Kidney (tissue), 14 donors: ENCODE data around the gene ZDHHC3. TPM values are rescaled to one million over a fixed set of nuclear protein-coding genes. Genes with fewer than 3 reads are reported as not detected.
"Not testable (repeated sequence)": the region's sequence is repeated elsewhere in the genome, so short reads cannot be mapped to it uniquely, and the experiment has no call there.

Experiments used
- DNase-seq, 5 donors: peaks; one replicate each; pipeline ENCODE4 v3.0.0-alpha.2; 2013 to 2020
- FAIRE-seq: peaks from 2 replicates; lab custom pipeline; 2012; peaks lifted over from hg19 to GRCh38; lab: Jason Lieb, UNC
- H3K27ac ChIP-seq, 2 donors: one replicate each; pipeline ENCODE4 v1.7.0; 2013; ENCODE audit warnings: low read depth in 2 of 2, low read length in 2 of 2, inconsistent platforms in 1 of 2
- H3K27me3 ChIP-seq: one replicate; pipeline ENCODE4 v1.7.1; 2013; ENCODE audit warnings: low read length, inconsistent platforms; ENCODE audit not compliant: control insufficient read depth, insufficient read depth
- H3K36me3 ChIP-seq, 3 donors: one replicate each; pipeline versions ENCODE4 v1.7.0 to v1.7.1; 2013; ENCODE audit warnings: low read length in 3 of 3, control low read depth in 1 of 3, inconsistent platforms in 1 of 3; ENCODE audit not compliant: insufficient read depth in 3 of 3, control insufficient read depth in 2 of 3
- H3K4me1 ChIP-seq, 3 donors: one replicate each; pipeline versions ENCODE4 v1.7.0 to v1.7.1; 2013; ENCODE audit warnings: low read length in 3 of 3, inconsistent platforms in 1 of 3, low read depth in 1 of 3; ENCODE audit not compliant: control insufficient read depth in 2 of 3, insufficient read depth in 2 of 3
- H3K4me3 ChIP-seq, 3 donors: one replicate each; pipeline versions ENCODE4 v1.7.0 to v1.8.1; 2013; ENCODE audit warnings: low read length in 3 of 3, control low read depth in 1 of 3, inconsistent platforms in 1 of 3
- H3K9ac ChIP-seq, 3 donors: one replicate each; pipeline versions ENCODE4 v1.7.0 to v1.7.1; 2013; ENCODE audit warnings: low read length in 3 of 3, control low read depth in 1 of 3, inconsistent platforms in 1 of 3
- H3K9me3 ChIP-seq, 3 donors: one replicate each; pipeline versions ENCODE4 v1.7.0 to v1.7.1; 2013; ENCODE audit warnings: low read length in 3 of 3, control low read depth in 1 of 3, inconsistent platforms in 1 of 3; ENCODE audit not compliant: control insufficient read depth in 2 of 3, insufficient read depth in 1 of 3
- intact Hi-C: fragments of 100-400 bp; cut with DNase I; formaldehyde crosslinking; loops from one replicate; pipeline ENCODE4 v1.11.1; 2022
- polyA plus RNA-seq: library from polyadenylated mRNA; stranded (reverse); fragments of 350-450 nt; fragmentation: Illumina TruSeq; extraction: RNeasy Lipid Tissue Mini Kit (QIAGEN cat#74804); gene quantifications from one replicate; pipeline ENCODE4 v1.2.3, GENCODE V29; 2014; ENCODE audit warnings: low read depth, low replicate concordance; ENCODE audit not compliant: insufficient read depth
- total RNA-seq: library from RNA; stranded (reverse); fragmentation: NEBNext Ultra II Directional; extraction: Animal tissue kit (Norgen Biotek cat#: 25700); gene quantifications from one replicate; pipeline ENCODE4 v1.2.1, GENCODE V29; 2021
- TF ChIP-seq, protein P1 (sequence below): IDR thresholded peaks from 3 replicates; pipeline ENCODE4 v1.5.1; 2012; ENCODE audit warnings: mild to moderate bottlenecking, moderate library complexity, borderline replicate concordance; ENCODE audit not compliant: insufficient read depth; ENCODE audit errors: extremely low read depth
- donor health status: control.
- donor health status: control.
- donor health status: control.
- donor health status: control.
- donor health status: control.
- donor health status: DM: yes; HTN: yes; CAD: no.
- donor health status: Normal renal cell carcinoma (clear cell type).

ZDHHC3 gene
- total and polyA plus RNA-seq, 2 donors from 2014 or later, result 60.2 to 71.5 TPM

DNA sequence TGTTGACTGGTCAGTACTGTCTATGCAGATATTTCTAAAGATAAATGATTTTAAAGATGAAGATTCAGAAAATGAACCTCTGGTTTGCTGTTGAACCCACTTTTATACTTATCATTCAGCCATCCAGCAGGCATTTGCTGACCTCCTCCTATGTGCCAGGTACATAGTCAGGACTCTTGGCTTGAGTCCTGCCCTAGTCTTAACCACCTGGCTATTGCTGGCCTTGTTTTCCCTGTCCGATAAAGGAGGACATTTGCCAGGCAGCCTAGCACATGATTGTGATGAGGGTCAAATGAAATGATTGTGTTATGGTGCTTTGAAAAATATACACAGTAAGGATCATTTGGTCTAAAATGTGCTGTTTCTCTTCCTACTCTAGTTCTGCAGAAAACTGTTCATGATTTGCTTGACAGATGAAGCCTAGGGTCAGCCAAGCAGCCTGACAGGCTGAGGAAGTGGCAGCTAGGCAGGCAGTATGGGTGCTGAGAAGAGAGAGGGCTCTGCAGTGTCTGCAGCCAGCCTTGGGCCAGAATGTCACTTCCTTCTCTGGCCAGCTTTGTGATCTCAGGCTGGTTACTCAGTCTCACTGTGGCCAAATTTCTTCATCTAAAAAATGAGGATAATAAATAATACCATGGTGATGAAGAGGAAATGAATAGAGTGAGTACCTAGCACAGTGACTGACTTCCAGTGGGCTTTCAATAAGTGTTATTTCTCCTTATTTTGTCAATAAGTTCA lies 13.8 kb upstream of the ZDHHC3 start:
- DNase-seq (no peak), FAIRE-seq (no peak)
- Histone ChIP-seq H3K9ac (no peak overlapping the region), H3K27me3 (no peaks in the 10 kb centered on the region), H3K36me3 (peaks cover 0 to 14% (median 13%) of the 10 kb centered on the region in 3 donors), H3K4me1 (peaks cover 0 to 7% (median 4%) of the 10 kb centered on the region in 3 donors), H3K4me3 (no peak overlapping the region), H3K27ac (no peak overlapping the region), H3K9me3 (no peaks in the 10 kb centered on the region)
- TF ChIP-seq, protein P1, sequence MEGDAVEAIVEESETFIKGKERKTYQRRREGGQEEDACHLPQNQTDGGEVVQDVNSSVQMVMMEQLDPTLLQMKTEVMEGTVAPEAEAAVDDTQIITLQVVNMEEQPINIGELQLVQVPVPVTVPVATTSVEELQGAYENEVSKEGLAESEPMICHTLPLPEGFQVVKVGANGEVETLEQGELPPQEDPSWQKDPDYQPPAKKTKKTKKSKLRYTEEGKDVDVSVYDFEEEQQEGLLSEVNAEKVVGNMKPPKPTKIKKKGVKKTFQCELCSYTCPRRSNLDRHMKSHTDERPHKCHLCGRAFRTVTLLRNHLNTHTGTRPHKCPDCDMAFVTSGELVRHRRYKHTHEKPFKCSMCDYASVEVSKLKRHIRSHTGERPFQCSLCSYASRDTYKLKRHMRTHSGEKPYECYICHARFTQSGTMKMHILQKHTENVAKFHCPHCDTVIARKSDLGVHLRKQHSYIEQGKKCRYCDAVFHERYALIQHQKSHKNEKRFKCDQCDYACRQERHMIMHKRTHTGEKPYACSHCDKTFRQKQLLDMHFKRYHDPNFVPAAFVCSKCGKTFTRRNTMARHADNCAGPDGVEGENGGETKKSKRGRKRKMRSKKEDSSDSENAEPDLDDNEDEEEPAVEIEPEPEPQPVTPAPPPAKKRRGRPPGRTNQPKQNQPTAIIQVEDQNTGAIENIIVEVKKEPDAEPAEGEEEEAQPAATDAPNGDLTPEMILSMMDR, result no peak
- intact Hi-C loops, result no loop called here

DNA sequence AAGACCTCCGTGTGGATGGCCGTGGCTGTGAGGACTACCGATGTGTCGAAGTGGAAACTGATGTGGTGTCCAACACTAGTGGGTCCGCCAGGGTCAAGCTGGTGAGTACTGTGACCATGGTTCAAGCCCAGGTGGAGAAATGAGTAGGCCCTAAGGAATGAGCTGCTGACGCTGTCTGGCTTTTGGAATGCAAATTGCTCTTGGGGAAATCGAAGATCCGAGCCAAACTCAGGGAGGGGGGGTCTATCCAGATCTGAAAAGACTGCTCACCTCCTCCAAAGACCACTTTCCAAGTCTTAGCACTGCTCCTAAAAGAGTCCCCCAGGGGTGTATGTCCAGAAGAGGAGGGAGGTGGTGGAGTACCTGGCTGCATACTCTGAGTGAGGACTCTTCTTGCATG lies 13.2 kb upstream of the ZDHHC3 start:
- Histone ChIP-seq H3K27ac (no peak overlapping the region), H3K9me3 (no peaks in the 10 kb centered on the region), H3K4me1 (peaks cover 0 to 6% (median 4%) of the 10 kb centered on the region in 3 donors), H3K36me3 (peaks cover 0 to 14% (median 13%) of the 10 kb centered on the region in 3 donors), H3K9ac (no peak overlapping the region), H3K4me3 (no peak overlapping the region), H3K27me3 (no peaks in the 10 kb centered on the region)
- FAIRE-seq (no peak), DNase-seq (no peak)
- TF ChIP-seq, protein P1, result no peak
- intact Hi-C loops, result no loop called here

DNA sequence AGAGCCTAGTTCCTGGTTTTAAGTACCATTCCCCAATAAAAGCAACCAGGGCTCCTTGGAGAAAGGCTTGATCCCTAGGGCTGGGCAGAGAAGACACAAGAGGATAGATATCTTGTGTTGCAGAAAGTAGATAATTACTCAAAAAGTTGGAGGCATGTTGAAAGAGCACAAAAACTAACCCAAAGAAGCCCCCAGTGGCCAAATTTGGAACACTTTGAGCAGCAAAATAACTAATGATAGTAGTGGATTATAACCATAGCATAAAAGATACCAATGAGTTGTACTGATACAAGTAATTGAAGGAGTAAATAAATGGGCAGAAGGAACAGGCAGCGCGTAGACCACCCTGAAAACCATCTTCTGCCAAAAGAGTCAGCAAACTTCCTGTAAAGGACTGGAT lies 12.1 kb upstream of the ZDHHC3 start:
- Histone ChIP-seq H3K4me1 (peaks cover 0 to 3% (median 3%) of the 10 kb centered on the region in 3 donors), H3K27me3 (no peaks in the 10 kb centered on the region), H3K9ac (no peak overlapping the region), H3K9me3 (no peaks in the 10 kb centered on the region), H3K4me3 (no peak overlapping the region), H3K27ac (no peak overlapping the region), H3K36me3 (peaks cover 0 to 14% (median 13%) of the 10 kb centered on the region in 3 donors)
- FAIRE-seq (no peak), DNase-seq (no peak)
- TF ChIP-seq, protein P1, result no peak
- intact Hi-C loops, result no loop called here

DNA sequence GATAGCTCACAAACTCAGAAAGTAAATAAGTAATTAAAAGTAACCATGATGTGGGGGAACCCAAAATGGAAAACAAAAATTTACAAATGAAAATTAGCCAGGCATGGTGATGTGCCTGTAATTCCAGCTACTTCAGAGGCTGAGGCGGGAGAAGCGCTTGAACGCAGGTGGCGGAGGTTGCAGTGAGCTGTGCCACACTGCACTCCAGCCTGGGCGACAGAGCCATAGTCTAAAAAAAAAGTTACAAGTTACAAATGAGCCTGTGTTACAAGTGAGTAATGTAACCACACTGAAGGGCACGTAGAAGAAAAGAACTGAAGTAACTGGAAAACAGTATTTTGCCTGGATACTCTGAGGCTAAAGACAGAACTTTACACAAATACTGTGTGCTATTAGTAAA lies 11.4 kb upstream of the ZDHHC3 start:
- Histone ChIP-seq H3K27ac (no peak overlapping the region), H3K9ac (no peak overlapping the region), H3K4me1 (peaks cover 0 to 9% (median 6%) of the 10 kb centered on the region in 3 donors), H3K36me3 (peaks cover 0 to 14% (median 13%) of the 10 kb centered on the region in 3 donors), H3K27me3 (no peaks in the 10 kb centered on the region), H3K4me3 (no peak overlapping the region), H3K9me3 (no peaks in the 10 kb centered on the region)
- TF ChIP-seq, protein P1, result no peak
- no peak for FAIRE-seq
- intact Hi-C loops, result no loop called here
- no peak for DNase-seq

DNA sequence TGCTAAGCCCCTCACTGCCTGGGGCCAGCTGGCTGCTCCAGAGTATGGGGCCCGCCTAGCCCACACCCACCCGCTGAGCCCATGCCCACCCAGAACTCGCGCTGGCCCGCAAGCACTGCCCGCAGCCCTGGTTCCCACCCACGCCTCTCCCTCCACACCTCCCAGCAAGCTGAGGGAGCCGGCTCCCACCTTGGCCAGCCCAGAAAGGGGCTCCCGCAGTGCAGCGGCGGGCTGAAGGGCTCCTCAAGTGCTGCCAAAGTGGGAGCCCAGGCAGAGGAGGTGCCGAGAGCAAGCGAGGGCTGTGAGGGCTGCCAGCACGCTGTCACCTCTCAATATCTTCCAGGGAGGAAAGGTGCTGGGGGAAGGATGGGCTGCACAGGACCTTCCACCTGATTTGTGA lies 10.4 kb upstream of the ZDHHC3 start:
- FAIRE-seq, H3K4me3 ChIP-seq, H3K9ac ChIP-seq, H3K9me3 ChIP-seq, DNase-seq, H3K27me3 ChIP-seq, intact Hi-C loops, H3K27ac ChIP-seq, H3K4me1 ChIP-seq: not testable (repeated sequence)
- peaks cover 0 to 14% (median 11%) of the 10 kb centered on the region in 3 donors for H3K36me3 ChIP-seq
